ENCODE measurements around the gene RNF157. TPM values are rescaled to one million over a fixed set of nuclear protein-coding genes. Genes with fewer than 3 reads are reported as not detected.

Gene RNF157
- 4.5 to 8.0 TPM (median 6.0 TPM) in 5 replicates for total RNA-seq (2022; extraction: Qiagen RNA extraction; ENCODE audit: low read depth)

DNA sequence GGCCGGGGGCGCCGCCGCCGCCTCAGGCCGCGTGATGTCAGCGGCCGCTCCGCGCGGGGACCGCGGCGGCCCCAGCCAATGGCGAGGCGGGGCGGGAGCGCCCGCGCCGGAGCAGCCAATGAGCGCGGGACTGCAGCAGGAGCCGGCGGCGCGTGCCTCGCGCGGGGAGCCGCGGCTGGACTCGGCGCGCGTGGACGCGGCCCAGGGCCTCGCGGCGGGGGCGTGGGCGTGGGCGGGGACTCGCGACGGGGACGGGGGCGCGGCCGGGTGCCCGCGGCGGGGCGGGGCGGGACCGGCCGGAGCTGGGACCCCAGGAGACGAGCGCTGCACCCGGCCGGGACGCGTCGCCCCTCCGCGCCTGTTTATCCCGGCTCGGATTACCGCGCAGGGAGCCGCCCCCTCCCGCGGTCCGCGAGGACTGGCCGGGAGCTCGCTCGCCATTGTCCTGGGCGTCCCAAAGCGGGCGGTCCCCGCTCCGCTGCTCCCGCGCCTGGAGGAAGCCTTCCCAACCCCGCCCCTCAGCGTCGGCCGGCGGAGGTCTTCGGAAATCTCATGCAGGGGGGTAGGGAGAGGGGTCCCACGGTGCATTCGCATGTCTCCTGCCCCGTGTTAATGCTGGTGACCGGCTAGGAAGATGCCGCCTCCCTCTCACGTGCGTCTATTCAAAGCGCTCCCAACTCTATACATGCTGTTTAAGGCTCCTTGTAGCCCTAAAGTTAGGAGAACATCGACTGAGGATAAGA lies at the start of gene RNF157:
TSS of gene RNF157 (minus strand) at position 33 of the 743 bp plus-strand sequence. CDS start 253 bp downstream, outside the sequence.

DNA sequence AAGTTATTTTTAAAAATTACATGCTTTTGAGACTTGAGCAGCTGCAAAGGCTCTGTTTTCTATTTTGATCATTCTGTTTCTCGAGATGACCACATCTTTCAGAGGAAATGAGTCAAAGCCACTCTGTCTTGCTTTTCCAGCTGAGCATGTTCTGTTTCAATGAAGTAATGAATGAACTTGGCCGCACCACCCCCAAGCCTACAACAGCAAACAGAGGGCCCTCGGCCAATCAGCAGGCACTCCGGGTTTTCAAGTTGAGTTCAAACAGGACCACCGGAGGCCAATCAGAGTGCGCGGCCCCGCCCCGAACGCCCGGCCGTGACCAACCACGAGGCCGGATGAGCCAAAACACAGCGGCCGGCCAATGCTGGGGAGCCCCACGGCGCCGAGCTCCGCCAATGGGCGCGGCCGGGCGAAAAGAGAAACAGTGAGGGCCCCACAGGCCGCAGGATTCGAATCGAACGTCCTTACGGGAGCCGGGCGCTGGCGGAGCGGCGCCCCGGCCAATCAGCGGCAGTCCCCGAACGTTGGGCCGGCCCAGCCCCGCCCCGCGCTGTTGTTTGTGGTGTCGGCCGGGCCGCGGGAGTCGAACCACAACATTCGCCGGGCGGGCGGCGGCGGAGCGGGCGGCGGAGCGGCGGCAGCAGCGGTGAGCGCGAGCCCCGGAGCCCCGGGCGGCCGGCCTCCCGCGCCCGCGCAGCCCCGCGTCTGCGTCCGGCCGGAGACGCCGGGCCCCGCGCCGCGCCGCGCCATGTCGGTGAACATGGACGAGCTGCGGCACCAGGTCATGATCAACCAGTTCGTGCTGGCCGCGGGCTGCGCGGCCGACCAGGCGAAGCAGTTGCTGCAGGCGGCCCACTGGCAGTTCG lies 24.7 kb upstream of the RNF157 start, which contains the start of gene UBALD2:
TSS of gene UBALD2 (plus strand) at position 594 of the 869 bp plus-strand sequence. CDS start at position 752, 158 bp downstream.

DNA sequence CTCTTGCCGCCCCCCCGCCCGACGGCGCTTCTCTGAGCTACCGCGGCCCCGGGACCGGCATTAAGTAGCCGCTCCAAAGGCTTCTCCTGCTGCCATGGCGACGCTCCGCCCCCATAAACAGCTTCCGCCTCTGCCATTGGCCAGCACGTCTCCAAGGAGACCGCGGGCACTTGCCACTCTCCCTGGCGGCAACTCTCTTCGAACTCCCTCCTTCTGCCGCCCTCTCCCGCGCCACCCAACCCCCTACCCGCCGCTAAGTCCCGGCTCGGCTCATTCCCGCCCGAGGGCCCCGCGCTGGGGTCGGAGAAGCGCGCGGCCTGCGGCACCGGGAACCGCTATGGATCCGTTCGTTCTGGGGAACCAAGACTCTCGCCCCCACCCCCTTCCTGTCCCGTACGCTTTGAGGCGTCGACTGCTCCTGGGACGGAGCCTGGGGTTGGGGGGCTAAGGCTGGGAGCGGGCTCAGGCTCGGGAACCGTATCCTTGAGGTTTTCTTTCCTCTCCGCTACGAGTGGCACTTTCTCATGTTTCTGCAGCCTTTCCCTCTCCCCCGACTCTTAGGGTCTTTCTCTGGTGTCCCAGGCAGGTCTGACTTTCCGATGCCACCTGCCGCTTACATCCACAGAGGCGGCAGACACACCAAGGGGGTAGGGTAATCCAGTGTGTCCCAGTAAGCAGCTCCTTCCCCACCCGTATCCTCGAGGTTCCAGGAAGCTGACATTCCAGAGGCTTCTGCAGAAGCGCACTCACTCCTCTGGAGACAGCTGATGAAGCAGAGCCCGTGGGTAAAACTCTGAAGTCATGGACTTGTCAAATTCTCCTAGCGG lies 98.9 kb downstream of the RNF157 start, which contains the start of gene FOXJ1:
TSS of gene FOXJ1 (minus strand) at position 34 of the 827 bp plus-strand sequence. CDS start 850 bp downstream, outside the sequence.

GRCh38 chr17:76103274-76104139 lies 136.8 kb downstream of the RNF157 start, which contains the start of gene EXOC7:
Gene EXOC7, minus strand, starts transcription at chr17:76103787. Its CDS starts 95 bp downstream, at chr17:76103692.

Other genes starting within 250 kb of the RNF157 start
- gene CDK3, start 239.6 kb downstream of the RNF157 start, total RNA-seq (2022; extraction: Qiagen RNA extraction; ENCODE audit: low read depth), result 3.7 to 5.7 TPM (median 4.5 TPM) in 5 replicates
- gene EVPL, start 213.2 kb downstream of the RNF157 start, total RNA-seq (2022; extraction: Qiagen RNA extraction; ENCODE audit: low read depth), result 11.3 to 17.7 TPM (median 16.7 TPM) in 5 replicates
- 80.0 to 91.6 TPM (median 81.8 TPM) in 5 replicates for gene SRP68, start 168.0 kb downstream of the RNF157 start, total RNA-seq (2022; extraction: Qiagen RNA extraction; ENCODE audit: low read depth)
- gene GALR2, start 165.7 kb downstream of the RNF157 start, total RNA-seq (2022; extraction: Qiagen RNA extraction; ENCODE audit: low read depth), result 0.87 to 1.8 TPM (median 1.4 TPM) in 5 replicates
- gene ZACN, start 161.3 kb downstream of the RNF157 start, total RNA-seq (2022; extraction: Qiagen RNA extraction; ENCODE audit: low read depth), result 0.07 to 0.51 TPM (median 0.27 TPM) in 5 replicates
- 52.2 to 67.3 TPM (median 65.2 TPM) in 5 replicates for gene EXOC7, start 136.7 kb downstream of the RNF157 start, total RNA-seq (2022; extraction: Qiagen RNA extraction; ENCODE audit: low read depth)
- 0.19 to 0.42 TPM (median 0.37 TPM) in 5 replicates for gene FOXJ1, start 99.2 kb downstream of the RNF157 start, total RNA-seq (2022; extraction: Qiagen RNA extraction; ENCODE audit: low read depth)
- 49.9 to 93.6 TPM (median 74.1 TPM) in 5 replicates for gene UBALD2, start 24.9 kb upstream of the RNF157 start, total RNA-seq (2022; extraction: Qiagen RNA extraction; ENCODE audit: low read depth)
- gene QRICH2, start 67.8 kb upstream of the RNF157 start, total RNA-seq (2022; extraction: Qiagen RNA extraction; ENCODE audit: low read depth), result 0.56 to 1.9 TPM (median 0.67 TPM) in 5 replicates
- gene PRPSAP1, start 113.4 kb upstream of the RNF157 start, total RNA-seq (2022; extraction: Qiagen RNA extraction; ENCODE audit: low read depth), result 53.8 to 71.5 TPM (median 61.9 TPM) in 5 replicates
- gene SPHK1, start 144.1 kb upstream of the RNF157 start, total RNA-seq (2022; extraction: Qiagen RNA extraction; ENCODE audit: low read depth), result 42.5 to 70.8 TPM (median 55.3 TPM) in 5 replicates
- gene UBE2O, start 212.7 kb upstream of the RNF157 start, total RNA-seq (2022; extraction: Qiagen RNA extraction; ENCODE audit: low read depth), result 27.5 to 34.5 TPM (median 34.0 TPM) in 5 replicates
- gene AANAT, start 227.1 kb upstream of the RNF157 start, total RNA-seq (2022; extraction: Qiagen RNA extraction; ENCODE audit: low read depth), result 0.38 to 0.74 TPM (median 0.57 TPM) in 4 of 5 replicates, not detected in the other

Data from A549 treated with RU486 at 1 μM for 4 hours (cell line).